Measurements from ENCODE around the gene SKP2. TPM values are rescaled to one million over a fixed set of nuclear protein-coding genes. Genes with fewer than 3 reads are reported as not detected.
"Not testable (repeated sequence)": the region's sequence is repeated elsewhere in the genome, so short reads cannot be mapped to it uniquely, and the experiment has no call there.

SKP2 gene
- total RNA-seq: 4.7 TPM
- long read RNA-seq, partial matches to known transcripts: 0 of 3 reads
- long read RNA-seq, other reads (novel, unspliced or antisense): 0 of 3 reads

- peak; percentile 99 for DNase-seq
- intact Hi-C loops (cut with DNase I): no loop called here
- ATAC-seq (ENCODE audit: poor library complexity): peak; percentile 99
Observed at GRCh38 chr5:36151434-36152323, at the start of gene SKP2, which contains the start of gene LMBRD2. Gene SKP2 (plus strand): TSS chr5:36152111. CDS start chr5:36152263, 152 bp downstream. Gene LMBRD2 (minus strand): TSS chr5:36151887. CDS start chr5:36143349, 8,538 bp downstream.

- DNase-seq: no peak
- intact Hi-C loops (cut with DNase I): no loop called here
- ATAC-seq (ENCODE audit: poor library complexity): no peak
Observed at GRCh38 chr5:36105819-36106218, 46.1 kb upstream of the SKP2 start.

GRCh38 chr5:36108758-36109460 is 43.0 kb upstream of the SKP2 start:
- intact Hi-C loops (cut with DNase I): no loop called here
- ATAC-seq (ENCODE audit: poor library complexity) (no peak), DNase-seq (no peak)

GRCh38 chr5:36111238-36111637 is 40.7 kb upstream of the SKP2 start:
- intact Hi-C loops (cut with DNase I): no loop called here
- ATAC-seq (ENCODE audit: poor library complexity) (no peak), DNase-seq (no peak)

- DNase-seq (no peak), ATAC-seq (ENCODE audit: poor library complexity) (no peak)
- intact Hi-C loops (cut with DNase I): no loop called here
Observed at GRCh38 chr5:36125868-36126267, 26.0 kb upstream of the SKP2 start.

- intact Hi-C loops (cut with DNase I): no loop called here
- no peak for ATAC-seq (ENCODE audit: poor library complexity)
- no peak for DNase-seq
Observed at GRCh38 chr5:36128795-36129194, 23.1 kb upstream of the SKP2 start.

- ATAC-seq (ENCODE audit: poor library complexity); DNase-seq; intact Hi-C loops (cut with DNase I): not testable (repeated sequence)
Observed at GRCh38 chr5:36129666-36130065, 22.2 kb upstream of the SKP2 start.

- ATAC-seq (ENCODE audit: poor library complexity); intact Hi-C loops (cut with DNase I): not testable (repeated sequence)
Observed at GRCh38 chr5:36133009-36133408, 18.9 kb upstream of the SKP2 start.

GRCh38 chr5:36135988-36136387 is 15.9 kb upstream of the SKP2 start:
- intact Hi-C loops (cut with DNase I): no loop called here
- no peak for ATAC-seq (ENCODE audit: poor library complexity)

More at GRCh38 chr5:36133009-36133408, 18.9 kb upstream of the SKP2 start:
- DNase-seq: not testable (repeated sequence)

GRCh38 chr5:36136581-36136980 is 15.3 kb upstream of the SKP2 start:
- DNase-seq: no peak
- ATAC-seq (ENCODE audit: poor library complexity): no peak
- intact Hi-C loops (cut with DNase I): no loop called here

More at GRCh38 chr5:36135988-36136387, 15.9 kb upstream of the SKP2 start:
- no peak for DNase-seq

- DNase-seq: no peak
- ATAC-seq (ENCODE audit: poor library complexity): no peak
- intact Hi-C loops (cut with DNase I): no loop called here
Observed at GRCh38 chr5:36138900-36139683, 12.8 kb upstream of the SKP2 start.

- intact Hi-C loops (cut with DNase I): no loop called here
- ATAC-seq (ENCODE audit: poor library complexity) (no peak), DNase-seq (no peak)
Observed at GRCh38 chr5:36145311-36145710, 6.6 kb upstream of the SKP2 start.

- ATAC-seq (ENCODE audit: poor library complexity): no peak
- intact Hi-C loops (cut with DNase I): no loop called here
- no peak for DNase-seq
Observed at GRCh38 chr5:36146390-36146789, 5.5 kb upstream of the SKP2 start.

GRCh38 chr5:36147681-36148080 is 4.2 kb upstream of the SKP2 start:
- intact Hi-C loops (cut with DNase I): no loop called here
- DNase-seq (no peak), ATAC-seq (ENCODE audit: poor library complexity) (no peak)

- DNase-seq (peak; percentile 55), ATAC-seq (ENCODE audit: poor library complexity) (peak; percentile 42)
- intact Hi-C loops (cut with DNase I): no loop called here
Observed at GRCh38 chr5:36150676-36151433, 1.1 kb upstream of the SKP2 start.

GRCh38 chr5:36152324-36153297 is 700 bp downstream of the SKP2 start:
- DNase-seq (no peak), ATAC-seq (ENCODE audit: poor library complexity) (peak; percentile 13)
- intact Hi-C loops (cut with DNase I): no loop called here

GRCh38 chr5:36153298-36153677 is 1.4 kb downstream of the SKP2 start:
- DNase-seq: no peak
- intact Hi-C loops (cut with DNase I): no loop called here
- no peak for ATAC-seq (ENCODE audit: poor library complexity)

All from Right ventricle myocardium superior (tissue), 1 donor.